K562 (cell line): ENCODE results near the gene OR4N5. TPM values are rescaled to one million over a fixed set of nuclear protein-coding genes. Genes with fewer than 3 reads are reported as not detected.

Source experiments
- ATAC-seq: fragments of 200-7000 bp; cut with Tn5 transposase; 3 replicates; pipeline ENCODE4 v1.9.1; 2020; ENCODE audit warnings: moderate library complexity
- BruUV-seq: library from RNA; stranded (reverse); fragments of 400-500 nt; replicated peaks from 2 replicates; lab custom pipeline; 2021; lab: Mats Ljungman, UMichigan
- CTCF ChIA-PET: fragments of 300-600 bp; formaldehyde crosslinking; extraction: SDS; loops from one replicate; lab custom pipeline; 2021; ENCODE audit warnings: low intra/inter-chr PET ratio; lab: Yijun Ruan, JAX
- POLR2A ChIA-PET: fragments of 300-600, 350-650 bp; sonication (Branson Sonifier 250); formaldehyde crosslinking; extraction: SDS; loops from one replicate; lab custom pipeline; 2021; ENCODE audit warnings: antibody characterized with exemption, inconsistent platforms; lab: Yijun Ruan, JAX
- DNase-seq, 4 experiments: peaks; one replicate each; pipeline versions ENCODE4 v3.0.0 to v3.0.0-alpha.2; 2011 to 2018; ENCODE audit warnings: low spot score in 3 of 4, mixed read lengths in 3 of 4; ENCODE audit errors: extremely low read depth in 1 of 4
- FAIRE-seq: peaks from 2 replicates; lab custom pipeline; 2011; peaks lifted over from hg19 to GRCh38; lab: Jason Lieb, UNC
- H2AFZ ChIP-seq: 2 replicates; pipeline ENCODE4 v1.6.0; 2011; ENCODE audit warnings: low read depth, low read length, control low read depth, inconsistent platforms
- H3K27ac ChIP-seq: fragments of 200-600 bp; 3 replicates; pipeline ENCODE4 v1.8.0; 2011; ENCODE audit warnings: low read depth, mild to moderate bottlenecking, control low read depth, inconsistent platforms, low read length, moderate library complexity, mixed read lengths; ENCODE audit errors: extremely low read depth
- H3K27me3 ChIP-seq, 2 experiments: fragments of 300-600 bp in 1 of 2; 2 replicates in 1 of 2; 3 replicates in 1 of 2; pipeline versions ENCODE4 v1.6.0 to v1.8.0; 2011; ENCODE audit warnings: inconsistent platforms in 2 of 2, low read length in 2 of 2, mild to moderate bottlenecking in 1 of 2, mixed read lengths in 1 of 2, moderate library complexity in 1 of 2; ENCODE audit not compliant: control insufficient read depth in 2 of 2, insufficient read depth in 2 of 2
- H3K36me3 ChIP-seq: fragments of 300-600 bp; 3 replicates; pipeline ENCODE4 v1.8.0; 2011; ENCODE audit warnings: mild to moderate bottlenecking, low read length, inconsistent platforms; ENCODE audit not compliant: control insufficient read depth, insufficient read depth
- H3K4me1 ChIP-seq, 2 experiments: fragments of 200-600 bp in 1 of 2; replicated peaks in 1 of 2; 2 replicates in 1 of 2; 3 replicates in 1 of 2; pipeline versions ENCODE4 v1.5.1 to v1.8.0; 2011; ENCODE audit warnings: inconsistent platforms in 2 of 2, low read length in 2 of 2, mild to moderate bottlenecking in 1 of 2, mixed read lengths in 1 of 2, moderate library complexity in 1 of 2; ENCODE audit not compliant: control insufficient read depth in 2 of 2, insufficient read depth in 2 of 2
- H3K4me2 ChIP-seq: 2 replicates; pipeline ENCODE4 v1.6.1; 2011; ENCODE audit warnings: low read length, control low read depth, inconsistent platforms, mixed read lengths; ENCODE audit not compliant: insufficient read depth
- H3K4me3 ChIP-seq: fragments of 200-600 bp; sonication (generic), shearing (Covaris generic); 2 replicates; pipeline ENCODE4 v1.5.1; 2016; ENCODE audit warnings: control low read depth, inconsistent platforms
- H3K79me2 ChIP-seq: fragments of 200-600 bp; 3 replicates; pipeline ENCODE4 v1.8.0; 2011; ENCODE audit warnings: low read length, inconsistent platforms; ENCODE audit not compliant: control insufficient read depth, insufficient read depth
- H3K9ac ChIP-seq, 2 experiments: 2 replicates each; pipeline versions ENCODE4 v1.6.0 to v1.6.1; 2011; ENCODE audit warnings: low read depth in 2 of 2, low read length in 2 of 2, control low read depth in 1 of 2, inconsistent platforms in 1 of 2, mild to moderate bottlenecking in 1 of 2, mixed read lengths in 1 of 2; ENCODE audit not compliant: insufficient read depth in 1 of 2
- H3K9me1 ChIP-seq: one replicate; pipeline ENCODE4 v1.6.0; 2011; ENCODE audit warnings: inconsistent platforms, mild to moderate bottlenecking, low read length, moderate library complexity; ENCODE audit not compliant: control insufficient read depth, insufficient read depth
- H3K9me3 ChIP-seq: replicated peaks from 2 replicates; pipeline ENCODE4 v1.5.1; 2011; ENCODE audit warnings: low read depth, low read length, inconsistent platforms; ENCODE audit not compliant: control insufficient read depth, insufficient read depth
- H4K20me1 ChIP-seq: replicated peaks from 2 replicates; pipeline ENCODE4 v1.6.1; 2011; ENCODE audit warnings: low read length, inconsistent platforms, mixed read lengths; ENCODE audit not compliant: control insufficient read depth, insufficient read depth
- C11orf30 ChIP-seq: fragments of 450-650 bp; IDR thresholded peaks from 2 replicates; pipeline ENCODE4 v1.6.1; 2016; ENCODE audit warnings: low read depth, mild to moderate bottlenecking
- CEBPG ChIP-seq, 3 experiments: fragments of 200-800 bp in 1 of 3; sonication (Bioruptor generic) in 1 of 3; sonication (generic) in 1 of 3; formaldehyde crosslinking in 1 of 3; IDR thresholded peaks in 2 of 3; conservative IDR thresholded peaks in 1 of 3; 2 replicates each; pipeline versions ENCODE4 v1.6.1 to v1.8.0; 2016 to 2022; ENCODE audit warnings: missing compliant biosample characterization in 2 of 3, missing genetic modification characterization in 2 of 3, mild to moderate bottlenecking in 1 of 3, missing genetic modification reagents in 1 of 3
- DDX20 ChIP-seq: fragments of 450-650 bp; IDR thresholded peaks from 2 replicates; pipeline ENCODE4 v1.6.1; 2016; ENCODE audit warnings: missing genetic modification characterization, low read depth, mild to moderate bottlenecking, missing compliant biosample characterization, moderate library complexity
- DMBX1 ChIP-seq: fragments of 250-450 bp; sonication (Bioruptor Pico); IDR thresholded peaks from 2 replicates; pipeline ENCODE4 v1.8.0; 2022; ENCODE audit warnings: inconsistent platforms, mild to moderate bottlenecking, moderate library complexity, borderline replicate concordance
- HNRNPK ChIP-seq: fragments of 200-400 bp; formaldehyde crosslinking; IDR thresholded peaks from one replicate; pipeline ENCODE4 v1.6.1; 2018; ENCODE audit warnings: mild to moderate bottlenecking, low read depth, low read length; ENCODE audit not compliant: poor library complexity, severe bottlenecking
- LCOR ChIP-seq: sonication (generic); formaldehyde crosslinking; IDR thresholded peaks from 2 replicates; pipeline ENCODE4 v1.8.0; 2022; ENCODE audit warnings: mild to moderate bottlenecking, missing genetic modification reagents
- MEF2A ChIP-seq: IDR thresholded peaks from 2 replicates; pipeline ENCODE4 v1.6.1; 2011; ENCODE audit warnings: low read depth, mild to moderate bottlenecking, low read length, moderate library complexity; ENCODE audit not compliant: control insufficient read depth
- MITF ChIP-seq: IDR thresholded peaks from 2 replicates; pipeline ENCODE4 v1.6.1; 2014; ENCODE audit warnings: antibody characterized with exemption
- NFIX ChIP-seq: fragments of 250-450 bp; sonication (Bioruptor Pico); IDR thresholded peaks from 2 replicates; pipeline ENCODE4 v1.4.0; 2020; ENCODE audit warnings: low read depth, mild to moderate bottlenecking, moderate library complexity
- SP1 ChIP-seq: sonication (generic); formaldehyde crosslinking; IDR thresholded peaks from 2 replicates; pipeline ENCODE4 v1.8.1; 2022; ENCODE audit warnings: mild to moderate bottlenecking, missing genetic modification reagents
- SUPT5H ChIP-seq: fragments of 450-650 bp; IDR thresholded peaks from 2 replicates; pipeline ENCODE4 v1.6.1; 2016
- ZNF133 ChIP-seq: fragments of 250-450 bp; sonication (Bioruptor Pico); IDR thresholded peaks from 2 replicates; pipeline ENCODE4 v1.4.0; 2020; ENCODE audit warnings: mild to moderate bottlenecking
- ZNF212 ChIP-seq: fragments of 450-650 bp; formaldehyde crosslinking; IDR thresholded peaks from 2 replicates; pipeline ENCODE4 v1.4.0; 2020; ENCODE audit warnings: mild to moderate bottlenecking
- ZNF695 ChIP-seq: fragments of 450-650 bp; formaldehyde crosslinking; IDR thresholded peaks from 2 replicates; pipeline ENCODE4 v1.4.0; 2020; ENCODE audit warnings: mild to moderate bottlenecking, moderate library complexity
- WGBS: fragments of 100-300 bp; shearing (Covaris generic); methylation state at CpG from one replicate; pipeline ENCODE4 v1.1.6; 2016; ENCODE audit warnings: low coverage, mixed read lengths; ENCODE audit not compliant: insufficient coverage; ENCODE audit errors: missing lambda C conversion rate; 5-methylcytosine and 5-hydroxymethylcytosine counted together
- in situ Hi-C: fragments of 300-500 bp; cut with MboI; formaldehyde crosslinking; loops from 4 replicates; pipeline ENCODE4 v1.15.0; 2018; ENCODE audit warnings: inconsistent platforms, mixed read lengths
- intact Hi-C: fragments of 100-400 bp; cut with micrococcal nuclease; formaldehyde crosslinking; loops from 2 replicates; pipeline ENCODE4 v1.14.2; 2022
- polyA plus RNA-seq, 8 experiments: library from polyadenylated mRNA; depleted of rRNA in 4 of 8; stranded (reverse) in 5 of 8; unstranded in 3 of 8; fragments of >200 nt; fragmentation: Nextera tagmentation in 2 of 8; fragmentation: Illumina TruSeq in 1 of 8; extraction: Ambion mirVana in 2 of 8; extraction: Trizol in 1 of 8; gene quantifications; 2 replicates each; pipeline versions ENCODE4 v1.2.1 to v1.2.3, GENCODE V29; 2011 to 2014; ENCODE audit warnings: inconsistent platforms in 1 of 8, missing spikeins in 1 of 8
- total RNA-seq, 7 experiments: library from RNA; depleted of rRNA in 6 of 7; stranded (reverse); fragments of >200 nt in 6 of 7; fragmentation: Illumina TruSeq in 2 of 7; extraction: Trizol in 2 of 7; gene quantifications; 2 replicates each; pipeline versions ENCODE4 v1.2.1 to v1.2.3, GENCODE V29; 2011 to 2021; ENCODE audit warnings: low replicate concordance in 1 of 7
- TF ChIP-seq, protein P1 (sequence below), 2 experiments: fragments of 450-650 bp in 1 of 2; sonication (generic) in 1 of 2; formaldehyde crosslinking in 1 of 2; IDR thresholded peaks in 1 of 2; conservative IDR thresholded peaks in 1 of 2; 2 replicates each; pipeline versions ENCODE4 v1.6.1 to v1.8.1; 2016 to 2023; ENCODE audit warnings: mild to moderate bottlenecking in 2 of 2, moderate library complexity in 2 of 2, inconsistent platforms in 1 of 2, missing genetic modification reagents in 1 of 2
- TF ChIP-seq, protein P2 (sequence below): fragments of 200-800 bp; sonication (Bioruptor generic); IDR thresholded peaks from 2 replicates; pipeline ENCODE4 v1.6.1; 2017; ENCODE audit warnings: missing genetic modification characterization, missing compliant biosample characterization
- TF ChIP-seq, protein P3 (sequence below): fragments of 450-650 bp; formaldehyde crosslinking; IDR thresholded peaks from 2 replicates; pipeline ENCODE4 v1.4.0; 2020; ENCODE audit warnings: mild to moderate bottlenecking, mixed read lengths

Gene OR4N5
- total and polyA plus RNA-seq, 9 of the 15 experiments (the other 6 are each of a cell fraction or from before 2014, with no cell fraction given): not detected

DNA sequence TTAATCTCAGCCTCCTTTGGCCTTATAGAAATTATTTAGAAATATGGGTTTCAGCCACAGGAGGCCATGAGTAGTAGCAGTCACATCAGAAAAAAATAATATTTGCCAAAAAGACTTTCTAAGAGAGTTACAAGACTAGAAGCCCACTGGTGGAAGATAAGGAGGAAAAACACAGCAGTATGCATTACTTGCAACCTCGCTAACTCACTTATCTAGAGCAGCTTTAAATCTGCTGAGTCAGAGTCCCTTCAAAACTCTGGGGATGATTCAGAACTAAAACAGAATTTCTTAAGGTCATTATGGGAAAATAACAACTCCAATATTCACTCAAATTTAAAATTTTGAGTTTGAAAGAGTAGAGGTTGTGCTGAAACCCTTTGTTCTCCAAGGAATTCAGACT, 21.9 kb upstream of the OR4N5 start:
- WGBS: 0% methylated on average over 1 of the region's 1 CpG
- TF ChIP-seq MITF: no peak
- TF ChIP-seq, protein P1, sequence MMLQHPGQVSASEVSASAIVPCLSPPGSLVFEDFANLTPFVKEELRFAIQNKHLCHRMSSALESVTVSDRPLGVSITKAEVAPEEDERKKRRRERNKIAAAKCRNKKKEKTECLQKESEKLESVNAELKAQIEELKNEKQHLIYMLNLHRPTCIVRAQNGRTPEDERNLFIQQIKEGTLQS (IDR thresholded peaks at IDR 0.05): peak; percentile 43; the same call in 1 of the 2 replicates
- TF ChIP-seq, protein P1 (CRISPR knock-in tag; conservative IDR thresholded peaks at IDR 0.05): no peak
- TF ChIP-seq MEF2A: no peak
- TF ChIP-seq, protein P2, sequence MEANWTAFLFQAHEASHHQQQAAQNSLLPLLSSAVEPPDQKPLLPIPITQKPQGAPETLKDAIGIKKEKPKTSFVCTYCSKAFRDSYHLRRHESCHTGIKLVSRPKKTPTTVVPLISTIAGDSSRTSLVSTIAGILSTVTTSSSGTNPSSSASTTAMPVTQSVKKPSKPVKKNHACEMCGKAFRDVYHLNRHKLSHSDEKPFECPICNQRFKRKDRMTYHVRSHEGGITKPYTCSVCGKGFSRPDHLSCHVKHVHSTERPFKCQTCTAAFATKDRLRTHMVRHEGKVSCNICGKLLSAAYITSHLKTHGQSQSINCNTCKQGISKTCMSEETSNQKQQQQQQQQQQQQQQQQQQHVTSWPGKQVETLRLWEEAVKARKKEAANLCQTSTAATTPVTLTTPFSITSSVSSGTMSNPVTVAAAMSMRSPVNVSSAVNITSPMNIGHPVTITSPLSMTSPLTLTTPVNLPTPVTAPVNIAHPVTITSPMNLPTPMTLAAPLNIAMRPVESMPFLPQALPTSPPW (CRISPR knock-in tag): no peak
- no peak for TF ChIP-seq ZNF212 (CRISPR knock-in tag)
- TF ChIP-seq, protein P3, sequence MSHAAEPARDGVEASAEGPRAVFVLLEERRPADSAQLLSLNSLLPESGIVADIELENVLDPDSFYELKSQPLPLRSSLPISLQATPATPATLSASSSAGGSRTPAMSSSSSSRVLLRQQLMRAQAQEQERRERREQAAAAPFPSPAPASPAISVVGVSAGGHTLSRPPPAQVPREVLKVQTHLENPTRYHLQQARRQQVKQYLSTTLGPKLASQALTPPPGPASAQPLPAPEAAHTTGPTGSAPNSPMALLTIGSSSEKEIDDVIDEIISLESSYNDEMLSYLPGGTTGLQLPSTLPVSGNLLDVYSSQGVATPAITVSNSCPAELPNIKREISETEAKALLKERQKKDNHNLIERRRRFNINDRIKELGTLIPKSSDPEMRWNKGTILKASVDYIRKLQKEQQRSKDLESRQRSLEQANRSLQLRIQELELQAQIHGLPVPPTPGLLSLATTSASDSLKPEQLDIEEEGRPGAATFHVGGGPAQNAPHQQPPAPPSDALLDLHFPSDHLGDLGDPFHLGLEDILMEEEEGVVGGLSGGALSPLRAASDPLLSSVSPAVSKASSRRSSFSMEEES (CRISPR knock-in tag): no peak
- TF ChIP-seq HNRNPK: no peak
- TF ChIP-seq SP1 (CRISPR knock-in tag): no peak
- TF ChIP-seq DMBX1 (CRISPR knock-in tag): no peak
- no peak for TF ChIP-seq LCOR (CRISPR knock-in tag)
- no peak for TF ChIP-seq NFIX
- TF ChIP-seq CEBPG (CRISPR knock-in tag; IDR thresholded peaks at IDR 0.05): no peak
- TF ChIP-seq CEBPG (tag; conservative IDR thresholded peaks at IDR 0.05 in 1 of 2, IDR thresholded peaks at IDR 0.05 in 1 of 2): peak in 1 of 2 experiments; percentile 30; a peak in 1 of 4 replicates
- no peak for TF ChIP-seq ZNF133 (CRISPR knock-in tag)
- no peak for TF ChIP-seq SUPT5H
- TF ChIP-seq C11orf30: peak; percentile 98
- TF ChIP-seq ZNF695 (CRISPR knock-in tag): no peak
- no peak for TF ChIP-seq DDX20 (tag)

More for the DNA sequence above, 21.9 kb upstream of the OR4N5 start:
- Histone ChIP-seq H3K4me2 (0 out of 2 replicates have a peak overlapping the region, but pooled peaks have one; percentile 14), H3K9me1 (no peaks in the 10 kb centered on the region), H3K79me2 (no peaks in the 10 kb centered on the region), H3K27me3 (no peaks in the 10 kb centered on the region), H3K9me3 (peaks cover 15% of the 10 kb centered on the region), H3K36me3 (peaks cover 6% of the 10 kb centered on the region; the same call in 1 of the 3 replicates), H3K4me3 (no peak overlapping the region), H4K20me1 (no peaks in the 10 kb centered on the region), H3K27ac (peak overlapping the region; percentile 70), H3K4me1 (peaks cover 0 to 24% of the 10 kb centered on the region in 2 experiments; a peak in 2 of 5 replicates), H2AFZ (peak overlapping the region; percentile 71), H3K9ac (peak overlapping the region in 1 of 2 experiments; percentile 11; a peak in 1 of 4 replicates)
- in situ Hi-C loops: no loop called here
- FAIRE-seq (peak; percentile 82), DNase-seq (peak; percentile 15 to 76 (median 40)), ATAC-seq (peak; percentile 92)
- intact Hi-C loops: no loop called here
- POLR2A ChIA-PET: no interaction called here
- BruUV-seq: no TSS peak
- CTCF ChIA-PET: no interaction called here
